Daoy (cell line): ENCODE measurements around the gene SENP8. TPM values are rescaled to one million over a fixed set of nuclear protein-coding genes. Genes with fewer than 3 reads are reported as not detected.
A peak's percentile ranks its signal among the peaks of the same experiment; 100 is the strongest.
"Not testable (repeated sequence)": the region's sequence is repeated elsewhere in the genome, so short reads cannot be mapped to it uniquely, and the experiment has no call there.

Experiments
- DNase-seq: peaks from one replicate; pipeline ENCODE4 v3.0.0-alpha.2; 2015; ENCODE audit warnings: low read depth
- total RNA-seq: library from RNA; depleted of rRNA; stranded (reverse); fragments of >200 nt; shearing (Covaris generic); gene quantifications from 2 replicates; pipeline ENCODE4 v1.2.3, GENCODE V29; 2014

Gene SENP8
- total RNA-seq, 1 experiment from 2014 or later, result 1.7 TPM

DNA sequence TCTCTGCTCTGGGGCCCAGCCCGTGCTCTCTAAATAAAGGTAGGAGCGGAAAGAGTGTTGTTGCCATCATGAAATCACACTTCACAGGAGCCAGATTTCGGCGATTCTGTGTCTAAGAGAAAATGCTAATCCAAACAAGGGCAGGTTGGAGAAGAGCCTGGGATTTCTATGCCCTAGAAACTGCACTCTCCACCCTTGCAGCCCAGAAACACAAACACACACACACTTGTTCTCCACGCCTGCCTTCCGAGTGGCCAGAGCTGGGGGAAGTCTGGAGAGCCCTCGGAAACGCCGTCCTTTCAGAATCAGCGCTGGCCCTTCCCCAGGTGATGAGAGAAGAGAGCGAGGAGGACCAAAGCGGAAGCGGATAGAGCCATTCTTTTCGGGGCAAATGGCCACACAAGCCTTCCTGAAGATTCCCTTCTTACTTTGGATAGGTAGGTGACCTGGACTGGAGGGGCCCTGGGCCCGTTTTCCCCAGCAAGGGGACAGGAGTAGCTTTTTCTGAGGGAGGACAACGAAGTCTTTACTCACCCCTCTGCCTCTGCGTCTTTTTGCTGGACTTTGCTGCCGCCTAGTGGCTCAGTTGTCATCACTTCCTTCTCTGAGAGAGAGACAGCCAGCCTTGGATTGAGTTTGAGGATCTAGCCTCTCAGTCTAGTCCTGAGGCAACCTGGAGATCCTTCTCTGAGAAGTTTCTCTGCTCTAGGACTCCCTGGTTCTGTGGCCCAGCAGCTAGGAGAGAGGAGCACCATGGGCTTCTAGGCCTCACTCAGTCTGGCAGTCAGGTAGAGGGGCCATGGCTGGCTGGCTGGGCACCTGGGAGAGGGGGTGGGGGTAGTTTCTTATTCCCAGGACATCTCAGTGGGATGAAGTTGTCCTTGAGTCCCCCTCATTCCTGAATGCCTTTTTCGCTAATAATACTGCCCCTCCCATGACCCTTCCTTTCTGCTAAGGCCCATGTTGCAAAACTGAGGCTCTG lies 37.7 kb downstream of the SENP8 start:
- peak; percentile 81 for DNase-seq

DNA sequence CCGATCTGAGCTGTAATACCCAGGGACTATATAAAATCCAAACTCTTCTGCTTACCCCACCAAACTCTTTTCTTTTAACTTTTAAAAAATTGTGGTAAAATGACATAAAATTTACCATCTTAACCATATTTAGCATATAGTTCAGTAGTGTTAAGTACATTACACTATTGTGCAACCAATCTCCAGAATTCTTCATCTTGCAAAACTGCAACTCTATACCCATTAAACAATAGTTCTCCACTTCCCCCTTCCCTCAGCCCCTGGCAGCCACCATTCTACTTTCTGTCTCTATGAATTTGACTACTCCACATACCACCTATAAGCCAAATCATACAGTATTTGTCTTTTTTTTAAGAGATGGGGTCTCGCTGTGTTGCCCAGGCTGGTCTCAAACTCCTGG lies 38.7 kb downstream of the SENP8 start:
- no peak for DNase-seq

DNA sequence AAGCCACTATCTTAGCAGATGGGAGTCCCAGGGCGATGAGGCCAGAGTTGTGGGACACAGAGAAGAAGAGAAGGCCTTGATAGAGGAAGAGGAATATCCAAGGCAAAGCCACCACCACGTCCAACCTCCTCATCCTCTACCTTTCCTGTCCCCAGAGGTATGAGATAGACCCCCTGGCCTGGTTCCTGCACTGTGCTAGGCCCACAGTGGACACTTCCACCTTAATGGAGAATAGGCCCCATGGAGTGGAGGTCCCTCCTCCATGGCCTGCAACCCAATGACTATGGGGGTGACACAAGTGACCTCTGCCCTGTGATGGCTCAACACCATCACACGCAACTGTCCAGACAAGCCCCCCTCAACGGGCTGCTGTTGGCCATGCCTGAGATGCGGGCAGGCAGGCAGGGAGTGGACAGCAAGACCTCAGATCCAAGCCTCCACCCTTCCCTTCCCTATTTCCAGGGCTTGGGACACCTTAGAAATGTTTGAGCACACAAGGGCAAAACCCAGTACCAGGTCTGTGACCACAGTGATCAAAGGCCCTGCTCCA lies 42.6 kb downstream of the SENP8 start:
- DNase-seq, result no peak

DNA sequence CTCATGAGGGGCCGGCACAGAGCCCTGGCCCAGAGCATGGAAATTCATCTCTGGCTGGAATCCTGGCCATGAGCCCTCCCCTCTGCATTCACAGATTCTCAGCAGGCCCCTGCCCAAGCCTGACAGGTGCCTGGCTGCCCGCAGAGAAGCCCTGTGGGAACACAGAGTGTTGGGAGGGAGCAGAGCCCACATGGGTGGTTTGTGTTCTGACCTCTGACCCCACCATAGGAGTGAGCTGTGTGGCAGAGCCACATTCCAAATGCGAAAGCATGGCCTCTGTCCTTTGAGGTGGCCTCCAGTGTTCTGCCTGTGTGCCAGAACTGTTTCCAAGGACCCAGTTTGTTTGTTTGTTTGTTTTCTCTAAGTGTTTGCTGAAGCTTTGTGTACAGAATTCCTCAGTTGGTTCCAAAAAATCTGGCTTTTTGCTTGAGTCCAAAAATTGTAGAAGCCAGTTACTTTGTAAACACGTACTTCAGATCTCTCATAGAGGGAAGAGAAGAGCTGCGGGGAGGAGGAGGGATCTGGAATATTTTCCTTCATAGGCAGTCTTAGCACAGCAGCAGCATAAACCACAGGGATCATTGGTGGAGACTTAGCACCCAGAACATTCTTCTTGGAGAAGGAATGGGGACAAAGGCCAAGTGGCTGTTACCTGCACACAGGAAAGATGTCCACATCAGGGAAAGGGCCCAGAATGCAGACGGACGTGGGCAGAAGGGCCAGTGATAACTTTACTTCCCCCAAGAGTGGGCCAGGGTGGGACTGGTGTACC lies 43.3 kb downstream of the SENP8 start:
- DNase-seq, result no peak

DNA sequence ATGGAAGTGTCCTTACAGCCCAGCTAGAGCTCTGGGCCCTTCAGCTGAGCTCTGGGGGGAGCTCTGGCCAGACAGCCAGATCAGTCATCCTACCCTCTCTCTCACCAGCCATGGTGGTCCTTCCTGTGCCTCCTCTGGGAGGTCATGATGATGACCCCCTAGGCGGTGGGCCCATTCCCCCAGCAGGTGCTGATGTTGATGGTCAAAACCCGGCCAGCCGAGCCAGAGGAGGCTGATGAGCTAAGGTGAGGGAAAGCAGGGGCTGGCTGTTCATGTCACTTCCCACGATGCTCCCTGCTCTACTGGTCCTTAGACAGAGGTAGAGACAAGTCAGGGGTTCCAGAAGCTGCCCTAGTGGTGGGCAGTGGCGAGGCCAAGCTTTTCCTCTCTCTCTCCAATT lies 44.4 kb downstream of the SENP8 start:
- DNase-seq, result no peak

DNA sequence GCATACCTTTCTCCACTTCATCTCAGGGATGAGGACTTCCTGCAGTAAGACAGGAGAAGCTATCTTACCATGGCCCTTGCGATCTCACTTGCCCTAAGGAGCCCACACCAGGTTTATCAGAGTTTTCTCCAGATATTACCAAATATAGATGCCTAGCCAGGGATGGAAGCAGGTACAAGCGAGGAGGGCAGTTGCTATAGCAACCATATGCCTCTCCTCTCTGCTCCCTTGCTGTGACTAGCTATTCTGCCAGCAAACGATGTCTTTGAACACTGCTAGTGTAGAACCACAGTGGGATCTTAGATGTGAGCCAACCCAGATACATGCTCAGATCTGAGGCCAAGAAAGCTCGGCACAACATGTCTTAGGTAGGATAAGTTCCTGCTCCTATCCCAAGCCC lies 45.5 kb downstream of the SENP8 start:
- no peak for DNase-seq

DNA sequence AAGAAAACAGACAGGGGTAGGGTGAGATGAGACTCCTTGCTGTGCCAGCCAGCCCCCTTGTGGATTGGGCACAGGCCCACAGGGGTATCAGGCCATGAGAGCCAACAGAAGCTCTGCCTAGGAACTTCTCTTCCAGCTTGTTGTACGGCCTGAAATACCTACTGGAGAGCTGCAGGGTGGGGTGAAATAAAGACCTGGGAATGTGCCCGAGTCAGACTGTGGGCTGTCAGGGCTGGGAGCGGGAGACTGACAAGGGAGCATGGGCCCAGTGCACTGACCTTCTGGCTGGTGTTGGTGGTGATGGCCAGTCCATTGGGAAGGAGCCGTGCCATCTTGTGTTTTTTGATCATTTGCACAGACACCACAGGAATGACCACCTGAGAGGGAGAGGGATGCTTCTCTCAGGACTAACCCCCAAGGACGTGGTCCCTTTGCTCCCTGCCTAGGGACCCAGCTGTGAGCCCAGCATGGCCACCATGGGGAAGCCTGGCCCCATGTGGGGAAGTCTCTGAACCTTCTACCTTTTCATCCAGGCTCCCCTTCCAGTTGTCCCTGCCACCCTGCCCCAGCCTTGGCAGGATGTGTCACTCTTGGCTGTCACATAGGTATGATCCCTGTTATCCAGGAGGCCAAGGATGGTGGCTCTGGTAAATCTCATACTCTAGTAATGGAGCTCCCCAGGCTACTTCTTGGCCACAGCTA lies 48.7 kb downstream of the SENP8 start:
- DNase-seq, result no peak

DNA sequence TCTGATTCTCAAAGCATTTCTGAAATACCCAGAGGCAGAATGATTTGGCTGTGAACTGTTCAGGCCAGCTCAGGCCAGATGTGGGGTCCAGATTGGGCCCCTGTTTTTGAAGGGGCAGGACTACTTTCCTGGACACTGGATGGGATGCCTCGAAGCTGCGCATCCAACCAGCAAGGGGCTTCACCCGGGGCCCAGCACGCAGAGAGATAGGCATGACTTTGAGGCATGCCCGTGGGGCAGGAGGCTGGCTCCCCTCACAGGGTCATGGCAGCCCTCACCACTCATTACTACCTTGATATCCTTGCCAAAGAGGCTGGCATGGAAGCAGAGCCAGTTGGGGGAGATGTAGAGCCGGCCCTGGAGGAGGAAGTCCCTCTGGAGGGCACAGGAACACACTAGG lies 49.2 kb downstream of the SENP8 start:
- DNase-seq, result no peak

DNA sequence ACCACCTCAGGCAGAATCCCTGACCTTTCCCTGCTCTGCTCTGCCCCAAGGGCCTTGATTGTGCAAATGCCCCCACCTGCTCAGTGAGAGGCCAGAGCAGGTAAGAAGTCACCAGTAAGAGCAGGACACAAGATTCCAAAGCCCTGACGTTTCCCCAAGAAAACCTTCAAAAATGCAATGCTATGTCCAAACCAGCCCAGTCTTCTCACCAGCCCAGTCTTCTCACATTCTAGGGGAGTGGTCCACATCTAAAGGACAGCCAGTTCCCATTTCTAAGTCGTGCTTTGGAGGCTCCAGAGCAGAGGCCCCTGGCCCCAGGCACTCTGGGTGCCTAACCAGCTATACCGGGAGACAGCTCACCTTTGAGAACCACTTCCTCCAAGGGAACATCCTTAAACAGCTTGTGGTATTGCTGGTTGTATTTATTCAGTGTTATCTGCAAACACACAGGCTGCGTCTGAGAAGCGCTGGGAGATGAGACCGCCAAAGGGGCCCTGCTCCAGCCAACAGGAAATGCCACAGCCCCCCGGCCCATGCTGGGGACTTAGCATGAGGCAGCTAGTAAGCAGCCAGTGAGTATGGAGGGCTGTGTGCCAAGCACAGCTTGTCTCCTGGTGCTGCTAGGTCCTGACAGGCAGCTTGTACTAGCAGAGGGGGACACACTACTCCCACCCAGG lies 50.1 kb downstream of the SENP8 start:
- DNase-seq, result peak; percentile 30

DNA sequence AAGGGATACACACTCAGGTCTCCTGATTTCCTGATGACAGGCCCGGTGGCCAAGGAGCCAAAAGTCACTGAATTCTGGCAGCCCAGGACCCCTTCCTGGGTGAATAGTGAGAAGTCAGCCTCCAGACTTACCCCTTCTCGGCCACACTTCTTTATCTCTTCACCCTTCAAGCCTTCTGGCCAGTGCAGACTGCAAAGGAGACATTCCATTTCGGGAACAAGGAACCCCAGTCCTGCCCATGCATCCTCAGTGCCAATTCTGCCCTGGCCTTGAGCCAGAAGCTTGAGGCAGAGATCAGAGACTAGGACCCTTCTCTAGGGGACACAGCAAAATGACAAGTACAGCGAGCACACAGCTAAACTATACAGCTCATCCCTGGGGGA lies 50.6 kb downstream of the SENP8 start:
- no peak for DNase-seq

DNA sequence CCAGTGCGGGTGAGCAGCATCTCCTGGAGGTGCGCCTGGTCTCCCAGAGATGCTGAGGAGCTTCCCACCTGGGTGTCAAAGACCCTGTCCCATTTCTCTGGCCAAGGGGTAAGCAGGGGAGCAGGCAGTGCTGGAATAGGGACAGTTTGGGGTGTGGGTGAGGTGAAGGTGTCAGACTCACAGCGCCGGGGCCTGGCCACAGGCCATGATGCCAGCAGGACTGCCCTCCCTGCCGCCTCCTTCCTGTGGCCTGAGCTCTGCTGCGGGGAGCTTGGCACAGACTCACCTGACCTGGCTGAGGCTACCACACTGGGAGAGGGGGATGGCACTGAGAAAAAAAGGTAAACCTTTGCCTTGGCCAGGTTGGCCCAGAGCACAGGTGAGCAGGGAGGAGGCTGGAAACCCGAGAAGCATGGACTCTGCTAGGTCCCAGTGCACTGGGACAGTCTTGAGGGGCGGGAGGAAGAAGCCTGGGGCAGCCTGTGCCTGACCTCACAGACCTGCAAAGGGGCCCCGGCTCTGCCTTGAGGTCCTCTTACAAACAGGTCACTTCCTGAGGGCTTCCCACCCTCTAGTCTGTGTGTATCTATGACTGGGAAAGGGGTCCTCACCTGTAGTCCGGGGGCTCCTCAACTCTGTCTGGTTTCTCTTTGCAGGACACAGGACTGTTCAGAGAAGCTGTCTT lies 51.2 kb downstream of the SENP8 start:
- DNase-seq, result no peak

DNA sequence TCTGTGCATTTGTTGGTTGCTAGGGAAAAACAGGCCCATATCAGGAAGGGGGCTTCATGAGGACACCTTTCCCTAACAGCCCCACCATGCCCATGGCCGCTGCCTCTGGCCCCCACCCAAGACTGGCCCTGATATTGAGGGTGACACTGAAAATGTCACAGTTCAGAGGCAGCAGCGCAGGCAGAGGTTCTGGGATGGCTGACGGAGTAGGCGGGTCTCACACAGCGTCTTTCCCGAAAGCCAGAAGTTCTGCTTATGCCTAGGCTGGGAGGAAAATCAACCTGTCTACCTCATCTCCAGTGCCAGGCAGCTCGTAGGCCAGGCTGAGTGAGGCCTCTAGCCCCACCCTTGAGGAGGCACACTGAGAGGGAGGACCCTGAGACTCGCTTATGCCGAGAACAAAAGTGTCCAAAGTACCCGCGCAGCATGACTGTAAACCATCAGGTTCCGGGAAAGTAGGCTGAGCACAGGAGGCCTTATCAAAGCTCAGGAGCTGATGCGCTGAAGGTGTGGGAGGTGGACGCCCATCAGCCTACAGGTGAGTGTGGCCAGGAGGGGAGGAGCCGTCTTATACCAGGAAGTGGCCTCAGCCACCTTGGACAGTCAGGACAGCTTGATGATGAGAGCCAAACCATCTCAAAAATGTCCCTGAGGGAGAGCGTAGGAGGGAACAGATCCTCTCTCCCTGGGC lies 51.9 kb downstream of the SENP8 start:
- DNase-seq, result no peak

DNA sequence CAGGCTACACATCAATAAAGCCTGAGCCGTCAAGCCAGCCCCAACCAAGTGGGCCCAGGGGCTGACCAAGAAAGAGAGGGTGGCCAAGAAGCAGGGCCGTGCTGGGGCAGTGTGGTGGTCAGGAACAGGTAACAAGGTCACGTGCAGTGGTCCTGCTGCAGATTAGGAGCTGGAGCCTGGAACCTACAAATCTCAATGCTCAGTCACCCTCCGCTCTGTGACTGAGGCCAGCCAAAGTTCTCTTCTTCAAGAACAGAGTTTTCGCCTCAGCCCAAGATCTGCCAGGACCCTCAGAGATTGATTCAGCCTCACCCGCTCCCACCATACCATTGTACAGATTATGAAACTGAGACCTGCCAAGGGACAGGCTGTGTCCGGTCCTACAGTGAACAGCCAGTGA lies 52.5 kb downstream of the SENP8 start:
- no peak for DNase-seq

DNA sequence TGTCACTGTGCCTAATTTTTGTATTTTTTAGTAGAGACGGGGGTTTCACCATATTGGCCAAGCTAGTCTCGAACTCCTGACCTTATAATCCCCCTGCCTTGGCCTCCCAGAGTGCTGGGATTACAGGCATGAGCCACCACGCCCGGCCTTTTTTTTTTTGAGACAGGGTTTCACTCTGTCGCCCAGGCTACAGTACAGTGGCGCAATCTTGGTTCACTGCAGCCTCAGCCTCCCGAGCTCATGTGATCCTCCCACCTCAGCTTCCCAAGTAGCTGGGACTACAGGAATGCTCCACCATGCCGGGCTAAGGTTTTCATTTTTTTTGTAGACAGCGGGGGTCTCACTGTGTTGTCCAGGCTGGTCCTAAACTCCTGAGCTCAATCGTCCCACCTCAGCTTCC lies 53.8 kb downstream of the SENP8 start:
- not testable (repeated sequence) for DNase-seq

DNA sequence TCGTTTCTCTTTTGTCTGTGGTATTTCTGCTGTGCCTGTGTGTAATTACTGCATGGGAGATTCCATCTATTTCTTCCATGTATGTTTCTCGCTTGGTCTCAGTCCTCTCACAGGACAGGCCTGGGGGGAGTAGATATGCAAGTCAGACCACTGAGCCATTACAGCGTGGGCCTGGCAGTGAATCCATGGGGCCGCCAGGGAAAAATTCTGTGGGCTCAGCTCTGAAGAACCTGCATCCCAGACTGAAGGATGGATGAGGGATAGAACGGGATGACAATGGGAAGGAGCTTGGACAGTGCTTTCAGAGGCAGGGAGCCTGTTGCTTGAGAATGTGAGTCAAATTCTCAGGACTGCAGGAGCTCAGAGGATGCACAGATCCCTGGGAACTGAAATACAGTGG lies 54.6 kb downstream of the SENP8 start:
- DNase-seq, result no peak

DNA sequence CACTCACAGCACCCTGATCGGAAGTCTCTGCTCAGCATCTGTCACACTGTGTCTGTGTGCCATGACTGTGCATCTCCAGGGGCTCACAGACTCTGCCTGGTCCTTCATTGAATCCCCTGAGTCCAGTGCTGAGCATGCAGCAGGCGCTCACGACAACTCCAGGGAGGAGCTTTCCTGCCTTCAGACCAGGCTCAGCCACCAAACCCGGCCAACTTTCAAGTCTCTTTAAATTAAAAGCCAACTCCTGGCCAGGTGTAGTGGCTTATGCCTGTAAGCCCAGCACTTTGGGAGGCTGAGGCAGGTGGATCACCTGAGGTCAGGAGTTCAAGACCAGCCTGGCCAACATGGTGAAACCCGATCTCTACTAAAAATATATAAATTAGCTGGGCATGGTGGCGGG lies 55.2 kb downstream of the SENP8 start:
- no peak for DNase-seq

DNA sequence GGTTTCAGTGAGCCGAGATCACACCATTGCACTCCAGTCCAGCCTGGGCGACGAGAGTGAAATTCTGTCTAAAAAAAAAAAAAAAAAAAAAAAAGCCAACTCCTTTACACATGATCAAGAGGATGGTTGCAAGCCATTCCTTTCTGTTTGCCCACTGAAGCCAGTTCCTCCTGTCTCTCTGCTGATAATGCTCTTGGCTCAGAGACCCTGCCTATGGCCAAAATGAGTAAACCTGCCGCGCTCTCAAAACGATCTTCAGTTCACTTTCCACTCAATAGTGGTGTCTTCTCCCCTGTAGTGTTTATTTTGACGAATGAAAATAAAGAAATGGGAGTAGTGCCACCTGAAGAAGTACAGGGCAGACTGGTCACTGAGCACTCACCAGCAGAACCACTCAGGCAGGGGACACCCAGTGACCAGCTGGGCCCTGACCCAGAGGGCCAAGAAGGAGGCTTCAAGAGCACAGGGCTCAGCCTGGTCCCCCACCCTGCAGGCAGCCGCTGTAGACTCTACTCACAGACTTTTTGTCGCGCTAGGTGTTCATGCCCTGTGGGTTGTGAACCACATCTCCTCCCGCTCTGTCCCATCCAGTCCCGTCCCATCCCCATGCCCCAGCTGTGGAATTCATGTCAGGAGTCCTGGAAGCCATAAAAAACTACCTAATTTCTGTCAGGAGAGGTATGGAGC lies 55.8 kb downstream of the SENP8 start:
- no peak for DNase-seq

DNA sequence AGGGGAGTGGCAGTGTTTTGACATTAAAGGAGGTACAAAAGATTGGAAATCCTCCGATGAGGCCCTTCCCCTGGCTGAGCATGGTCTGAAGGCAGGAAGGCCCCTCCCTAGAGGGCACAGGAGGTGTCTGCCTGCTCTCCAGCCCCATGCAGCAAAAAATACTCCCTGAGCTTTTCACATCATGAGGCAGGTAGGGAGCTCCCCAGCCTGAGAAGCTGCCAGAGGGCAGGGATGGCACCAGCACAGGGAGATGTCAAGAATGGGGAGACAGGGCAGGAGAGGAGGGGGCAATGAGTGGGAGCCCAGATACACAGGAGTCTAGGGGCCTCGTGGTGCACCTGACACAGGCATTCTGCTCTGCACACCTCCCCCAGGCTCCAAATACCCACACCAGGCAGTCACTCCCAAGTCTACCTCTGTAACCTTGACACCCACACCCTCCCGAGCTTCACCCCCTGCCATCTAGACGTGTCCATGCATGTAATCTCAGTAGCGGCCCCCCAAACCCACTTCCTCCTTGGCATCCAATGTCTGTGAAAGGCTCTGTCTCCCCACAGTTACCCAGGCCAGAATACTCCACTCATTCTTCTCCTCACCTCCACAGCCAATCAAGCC lies 56.5 kb downstream of the SENP8 start:
- DNase-seq, result no peak
